Ovary (tissue), 3 donors: ENCODE measurements around the gene COG3.

Experiments used
- POLR2A ChIP-seq: fragments of 450-650 bp; IDR thresholded peaks from one replicate; pipeline ENCODE4 v1.6.1; 2017; ENCODE audit warnings: antibody characterized with exemption, mild to moderate bottlenecking, moderate library complexity
- TF ChIP-seq, protein P1 (sequence below), 3 donors: fragments of 450-650 bp in 2 of 3; fragments of 200-600 bp in 1 of 3; IDR thresholded peaks; one replicate each; pipeline versions ENCODE4 v1.5.1 to v1.8.0; 2016 to 2022; ENCODE audit warnings: antibody characterized with exemption in 3 of 3, mild to moderate bottlenecking in 1 of 3
- donor health status: DM: no; HTN: no; CAD: no.

- TF ChIP-seq POLR2A, result no peak
- TF ChIP-seq, protein P1, sequence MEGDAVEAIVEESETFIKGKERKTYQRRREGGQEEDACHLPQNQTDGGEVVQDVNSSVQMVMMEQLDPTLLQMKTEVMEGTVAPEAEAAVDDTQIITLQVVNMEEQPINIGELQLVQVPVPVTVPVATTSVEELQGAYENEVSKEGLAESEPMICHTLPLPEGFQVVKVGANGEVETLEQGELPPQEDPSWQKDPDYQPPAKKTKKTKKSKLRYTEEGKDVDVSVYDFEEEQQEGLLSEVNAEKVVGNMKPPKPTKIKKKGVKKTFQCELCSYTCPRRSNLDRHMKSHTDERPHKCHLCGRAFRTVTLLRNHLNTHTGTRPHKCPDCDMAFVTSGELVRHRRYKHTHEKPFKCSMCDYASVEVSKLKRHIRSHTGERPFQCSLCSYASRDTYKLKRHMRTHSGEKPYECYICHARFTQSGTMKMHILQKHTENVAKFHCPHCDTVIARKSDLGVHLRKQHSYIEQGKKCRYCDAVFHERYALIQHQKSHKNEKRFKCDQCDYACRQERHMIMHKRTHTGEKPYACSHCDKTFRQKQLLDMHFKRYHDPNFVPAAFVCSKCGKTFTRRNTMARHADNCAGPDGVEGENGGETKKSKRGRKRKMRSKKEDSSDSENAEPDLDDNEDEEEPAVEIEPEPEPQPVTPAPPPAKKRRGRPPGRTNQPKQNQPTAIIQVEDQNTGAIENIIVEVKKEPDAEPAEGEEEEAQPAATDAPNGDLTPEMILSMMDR (IDR thresholded peaks at IDR 0.05), result no peak
Measured at GRCh38 chr13:45472171-45472705, 7.5 kb downstream of the COG3 start.
